ENCODE measurements around the gene RIPOR2.

DNA sequence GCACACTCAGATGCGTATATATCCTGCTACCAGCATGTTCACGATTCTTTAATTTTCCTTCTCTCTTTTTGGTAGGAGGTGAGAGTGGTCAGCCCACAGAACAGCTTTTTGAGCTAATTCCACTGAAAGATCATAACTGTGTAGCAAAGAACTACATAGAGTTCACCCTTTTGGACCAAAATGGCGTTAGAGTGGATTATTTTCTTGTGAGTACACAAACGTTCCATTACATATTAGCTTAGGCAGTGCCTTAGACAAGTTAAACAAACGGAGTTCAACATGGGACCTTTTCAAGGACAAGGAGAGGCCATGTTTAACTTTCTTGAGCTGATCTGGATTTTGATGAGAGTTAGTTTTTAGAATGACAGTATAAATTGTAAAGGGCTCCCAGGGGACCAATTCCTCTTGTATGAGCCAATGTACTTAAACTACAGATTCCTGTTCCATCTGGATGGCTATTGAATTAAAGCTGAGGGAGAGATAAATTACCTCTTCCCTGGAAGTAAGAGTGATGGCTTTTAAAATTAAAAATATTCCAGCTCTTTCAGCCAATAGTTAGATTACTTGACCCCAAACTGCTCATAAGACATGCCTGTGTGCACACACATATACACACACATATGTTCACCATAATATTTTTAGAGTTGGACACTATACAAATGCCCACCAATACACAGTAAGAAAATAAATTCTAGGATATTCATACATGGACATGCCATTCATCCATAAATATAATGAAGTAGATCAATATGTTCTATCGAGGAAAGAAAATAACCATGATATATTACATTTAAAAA, 111.4 kb downstream of the RIPOR2 start:
- TF ChIP-seq, protein P1, sequence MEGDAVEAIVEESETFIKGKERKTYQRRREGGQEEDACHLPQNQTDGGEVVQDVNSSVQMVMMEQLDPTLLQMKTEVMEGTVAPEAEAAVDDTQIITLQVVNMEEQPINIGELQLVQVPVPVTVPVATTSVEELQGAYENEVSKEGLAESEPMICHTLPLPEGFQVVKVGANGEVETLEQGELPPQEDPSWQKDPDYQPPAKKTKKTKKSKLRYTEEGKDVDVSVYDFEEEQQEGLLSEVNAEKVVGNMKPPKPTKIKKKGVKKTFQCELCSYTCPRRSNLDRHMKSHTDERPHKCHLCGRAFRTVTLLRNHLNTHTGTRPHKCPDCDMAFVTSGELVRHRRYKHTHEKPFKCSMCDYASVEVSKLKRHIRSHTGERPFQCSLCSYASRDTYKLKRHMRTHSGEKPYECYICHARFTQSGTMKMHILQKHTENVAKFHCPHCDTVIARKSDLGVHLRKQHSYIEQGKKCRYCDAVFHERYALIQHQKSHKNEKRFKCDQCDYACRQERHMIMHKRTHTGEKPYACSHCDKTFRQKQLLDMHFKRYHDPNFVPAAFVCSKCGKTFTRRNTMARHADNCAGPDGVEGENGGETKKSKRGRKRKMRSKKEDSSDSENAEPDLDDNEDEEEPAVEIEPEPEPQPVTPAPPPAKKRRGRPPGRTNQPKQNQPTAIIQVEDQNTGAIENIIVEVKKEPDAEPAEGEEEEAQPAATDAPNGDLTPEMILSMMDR (conservative IDR thresholded peaks at IDR 0.05 in 1 of 2, IDR thresholded peaks at IDR 0.05 in 1 of 2; ENCODE audit: extremely low read depth in 1 of 2, insufficient read depth in 1 of 2, low read depth in 1 of 2, low read length in 2 of 2), result no peak
- TF ChIP-seq EZH2 (IDR thresholded peaks at IDR 0.05; ENCODE audit: borderline replicate concordance, low read length), result no peak

Data from mammary epithelial cell (primary cell).